Trophoblast cell (in vitro differentiated cells and primary cell): Measurements from ENCODE around the gene HOATZ.

Experiments
- DNase-seq, 2 donors: peaks; one replicate each; pipeline ENCODE4 v3.0.0-alpha.2; 2016
- H2AFZ ChIP-seq: 2 replicates; pipeline ENCODE4 v1.6.1; 2013; ENCODE audit warnings: low read length, moderate library complexity, mild to moderate bottlenecking; ENCODE audit not compliant: insufficient read depth, poor library complexity
- H2AK5ac ChIP-seq: 2 replicates; pipeline ENCODE4 v1.6.1; 2013; ENCODE audit warnings: mild to moderate bottlenecking, low read length
- H2BK120ac ChIP-seq: 2 replicates; pipeline ENCODE4 v1.6.1; 2013; ENCODE audit warnings: low read length, mild to moderate bottlenecking, moderate library complexity; ENCODE audit not compliant: insufficient read depth, poor library complexity
- H2BK12ac ChIP-seq: 2 replicates; pipeline ENCODE4 v1.6.1; 2013; ENCODE audit warnings: mild to moderate bottlenecking, low read length, moderate library complexity
- H2BK5ac ChIP-seq: 2 replicates; pipeline ENCODE4 v1.6.1; 2013; ENCODE audit warnings: low read length, low read depth, moderate library complexity, mild to moderate bottlenecking; ENCODE audit not compliant: poor library complexity
- H3K14ac ChIP-seq: 2 replicates; pipeline ENCODE4 v1.6.1; 2013; ENCODE audit warnings: mild to moderate bottlenecking, low read length
- H3K18ac ChIP-seq: 2 replicates; pipeline ENCODE4 v1.6.1; 2013; ENCODE audit warnings: mild to moderate bottlenecking, low read length
- H3K23ac ChIP-seq: 2 replicates; pipeline ENCODE4 v1.6.1; 2013; ENCODE audit warnings: low read length
- H3K27ac ChIP-seq: 2 replicates; pipeline ENCODE4 v1.5.1; 2013; ENCODE audit warnings: low read depth, mild to moderate bottlenecking, inconsistent platforms, low read length, moderate library complexity
- H3K27me3 ChIP-seq: 2 replicates; pipeline ENCODE4 v1.6.1; 2013; ENCODE audit warnings: inconsistent platforms, mild to moderate bottlenecking, low read length, moderate library complexity; ENCODE audit not compliant: insufficient read depth
- H3K36me3 ChIP-seq, 2 experiments: 1 replicate in 1 of 2; 2 replicates in 1 of 2; pipeline ENCODE4 v1.6.1; 2013; ENCODE audit warnings: low read length in 2 of 2, mild to moderate bottlenecking in 2 of 2, moderate library complexity in 1 of 2; ENCODE audit not compliant: insufficient read depth in 2 of 2, control insufficient read depth in 1 of 2
- H3K4ac ChIP-seq: 2 replicates; pipeline ENCODE4 v1.6.1; 2013; ENCODE audit warnings: low read depth, mild to moderate bottlenecking, low read length, moderate library complexity
- H3K4me1 ChIP-seq, 2 experiments: 1 replicate in 1 of 2; 2 replicates in 1 of 2; pipeline ENCODE4 v1.6.1; 2013; ENCODE audit warnings: low read length in 2 of 2, mild to moderate bottlenecking in 2 of 2, moderate library complexity in 1 of 2; ENCODE audit not compliant: insufficient read depth in 2 of 2, control insufficient read depth in 1 of 2
- H3K4me2 ChIP-seq: 2 replicates; pipeline ENCODE4 v1.6.1; 2013; ENCODE audit warnings: inconsistent platforms, mild to moderate bottlenecking, low read length, moderate library complexity
- H3K4me3 ChIP-seq: 2 replicates; pipeline ENCODE4 v1.5.1; 2013; ENCODE audit warnings: mild to moderate bottlenecking, low read depth, low read length, inconsistent platforms
- H3K79me1 ChIP-seq: one replicate; pipeline ENCODE4 v1.6.1; 2013; ENCODE audit warnings: low read length
- H3K79me2 ChIP-seq: 2 replicates; pipeline ENCODE4 v1.6.1; 2013; ENCODE audit warnings: low read length, mild to moderate bottlenecking; ENCODE audit not compliant: control insufficient read depth, insufficient read depth, poor library complexity
- H3K9ac ChIP-seq: 2 replicates; pipeline ENCODE4 v1.6.1; 2013; ENCODE audit warnings: mild to moderate bottlenecking, low read length
- H3K9me3 ChIP-seq: 2 replicates; pipeline ENCODE4 v1.6.1; 2013; ENCODE audit warnings: low read depth, mild to moderate bottlenecking, control low read depth, inconsistent platforms, low read length; ENCODE audit not compliant: insufficient read depth
- H4K12ac ChIP-seq: 2 replicates; pipeline ENCODE4 v1.6.1; 2013; ENCODE audit warnings: low read depth, mild to moderate bottlenecking, low read length, moderate library complexity
- H4K8ac ChIP-seq: 2 replicates; pipeline ENCODE4 v1.6.1; 2013; ENCODE audit warnings: low read depth, mild to moderate bottlenecking, low read length, moderate library complexity
- H4K91ac ChIP-seq: one replicate; pipeline ENCODE4 v1.6.1; 2013; ENCODE audit warnings: low read depth, mild to moderate bottlenecking, low read length, moderate library complexity
- WGBS: extraction: QIAGEN DNeasy Blood & Tissue Kit; methylation state at CpG from one replicate; pipeline ENCODE4 v1.1.7; 2013; ENCODE audit warnings: missing lambda C conversion rate; ENCODE audit not compliant: insufficient read length, insufficient coverage; ENCODE audit errors: extremely low coverage; 5-methylcytosine and 5-hydroxymethylcytosine counted together

The HOATZ gene

GRCh38 chr11:111472228-111472627, 42.4 kb upstream of the HOATZ start:
- Histone ChIP-seq H3K9me3 (no peaks in the 10 kb centered on the region), H4K12ac (no peak overlapping the region), H2BK5ac (no peak overlapping the region), H4K8ac (no peak overlapping the region), H3K23ac (no peak overlapping the region), H3K27ac (no peak overlapping the region), H3K4me2 (no peak overlapping the region), H3K27me3 (no peaks in the 10 kb centered on the region), H3K18ac (no peak overlapping the region), H3K4me1 (no peaks in the 10 kb centered on the region), H4K91ac (no peak overlapping the region), H3K4ac (no peak overlapping the region), H3K14ac (no peak overlapping the region), H2AK5ac (no peak overlapping the region), H2BK12ac (no peak overlapping the region), H3K9ac (no peak overlapping the region), H3K79me2 (no peaks in the 10 kb centered on the region), H2AFZ (no peak overlapping the region), H2BK120ac (no peak overlapping the region), H3K79me1 (no peaks in the 10 kb centered on the region), H3K36me3 (no peaks in the 10 kb centered on the region), H3K4me3 (no peak overlapping the region)
- no CpG with 5 or more reads among the region's 1 CpG for WGBS
- peak; percentile 69 to 92 for DNase-seq

- no peak overlapping the region for H3K27ac ChIP-seq
- H4K12ac ChIP-seq, result no peak overlapping the region
- H2AK5ac ChIP-seq, result no peak overlapping the region
- peak in 1 of 2 donors; percentile 49 for DNase-seq
- H2BK5ac ChIP-seq, result no peak overlapping the region
- H3K14ac ChIP-seq, result no peak overlapping the region
- H3K9me3 ChIP-seq, result no peaks in the 10 kb centered on the region
- H3K79me1 ChIP-seq, result no peaks in the 10 kb centered on the region
- no peak overlapping the region for H3K18ac ChIP-seq
- no peaks in the 10 kb centered on the region for H3K36me3 ChIP-seq
- no peaks in the 10 kb centered on the region for H3K79me2 ChIP-seq
- no peak overlapping the region for H2AFZ ChIP-seq
- H4K91ac ChIP-seq, result no peak overlapping the region
- no peak overlapping the region for H2BK12ac ChIP-seq
- H3K27me3 ChIP-seq, result no peaks in the 10 kb centered on the region
- no peak overlapping the region for H3K4me3 ChIP-seq
- no peak overlapping the region for H3K23ac ChIP-seq
- H3K4me2 ChIP-seq, result no peak overlapping the region
- H3K4ac ChIP-seq, result no peak overlapping the region
- H2BK120ac ChIP-seq, result no peak overlapping the region
- no peaks in the 10 kb centered on the region for H3K4me1 ChIP-seq
- no peak overlapping the region for H4K8ac ChIP-seq
- no peak overlapping the region for H3K9ac ChIP-seq
Measured at GRCh38 chr11:111474432-111474831, 40.1 kb upstream of the HOATZ start.

- Histone ChIP-seq H2BK5ac (no peak overlapping the region), H2AFZ (no peak overlapping the region), H3K4me3 (no peak overlapping the region), H2AK5ac (no peak overlapping the region), H2BK12ac (no peak overlapping the region), H4K12ac (no peak overlapping the region), H3K4me2 (no peak overlapping the region), H3K4me1 (no peaks in the 10 kb centered on the region), H3K79me1 (no peaks in the 10 kb centered on the region), H2BK120ac (no peak overlapping the region), H3K23ac (no peak overlapping the region), H3K36me3 (no peaks in the 10 kb centered on the region), H4K91ac (no peak overlapping the region), H3K27ac (no peak overlapping the region), H3K14ac (no peak overlapping the region), H3K9me3 (no peaks in the 10 kb centered on the region), H3K27me3 (no peaks in the 10 kb centered on the region), H4K8ac (no peak overlapping the region), H3K4ac (no peak overlapping the region), H3K79me2 (no peaks in the 10 kb centered on the region), H3K9ac (no peak overlapping the region), H3K18ac (no peak overlapping the region)
- no CpG with 5 or more reads among the region's 2 CpGs for WGBS
- no peak for DNase-seq
Measured at GRCh38 chr11:111476366-111476765, 38.2 kb upstream of the HOATZ start.

- no peak for DNase-seq
- no peak overlapping the region for H3K4me3 ChIP-seq
- H4K91ac ChIP-seq, result no peak overlapping the region
- H3K4me1 ChIP-seq, result no peaks in the 10 kb centered on the region
- H3K4ac ChIP-seq, result no peak overlapping the region
- H4K8ac ChIP-seq, result no peak overlapping the region
- H3K9ac ChIP-seq, result no peak overlapping the region
- H2BK12ac ChIP-seq, result no peak overlapping the region
- no peaks in the 10 kb centered on the region for H3K79me1 ChIP-seq
- H3K4me2 ChIP-seq, result no peak overlapping the region
- no peaks in the 10 kb centered on the region for H3K36me3 ChIP-seq
- H2BK5ac ChIP-seq, result no peak overlapping the region
- no peaks in the 10 kb centered on the region for H3K9me3 ChIP-seq
- H3K14ac ChIP-seq, result no peak overlapping the region
- no peak overlapping the region for H2BK120ac ChIP-seq
- H3K23ac ChIP-seq, result no peak overlapping the region
- no peak overlapping the region for H2AFZ ChIP-seq
- H3K79me2 ChIP-seq, result no peaks in the 10 kb centered on the region
- H3K27me3 ChIP-seq, result no peaks in the 10 kb centered on the region
- no peak overlapping the region for H2AK5ac ChIP-seq
- no peak overlapping the region for H3K27ac ChIP-seq
- no peak overlapping the region for H4K12ac ChIP-seq
- no peak overlapping the region for H3K18ac ChIP-seq
- WGBS, result no CpG with 5 or more reads among the region's 3 CpGs
Measured at GRCh38 chr11:111476956-111477355, 37.6 kb upstream of the HOATZ start.
